ENCODE results near the gene EHD3.
A peak's percentile ranks its signal among the peaks of the same experiment; 100 is the strongest.

Gene EHD3

GRCh38 chr2:31234683-31235503, 941 bp downstream of the EHD3 start:
- TF ChIP-seq CTCF (IDR thresholded peaks at IDR 0.05; ENCODE audit: unreplicated experiment in 3 of 3), result no peak
- H3K36me3 Mint-ChIP-seq (ENCODE audit: low read depth), result peaks cover 4% of the 10 kb centered on the region
- peak overlapping the region; percentile 83 to 88 (median 84) for H3K4me3 Mint-ChIP-seq

GRCh38 chr2:31235504-31235902, 1.6 kb downstream of the EHD3 start:
- Mint-ChIP-seq H3K36me3 (ENCODE audit: low read depth) (peaks cover 4% of the 10 kb centered on the region), H3K4me3 (peak overlapping the region; percentile 83 to 88 (median 84)), H3K4me1 (peaks cover 28% of the 10 kb centered on the region), H3K27ac (peak overlapping the region in 1 of 3 experiments; percentile 32), H3K27me3 (ENCODE audit: low read depth) (peaks cover 17% of the 10 kb centered on the region), H3K9me3 (no peaks in the 10 kb centered on the region)
- no peak for TF ChIP-seq CTCF (IDR thresholded peaks at IDR 0.05; ENCODE audit: unreplicated experiment in 3 of 3)

More at GRCh38 chr2:31234683-31235503, 941 bp downstream of the EHD3 start:
- Mint-ChIP-seq H3K9me3 (no peaks in the 10 kb centered on the region), H3K27ac (peak overlapping the region in 1 of 3 experiments; percentile 32), H3K4me1 (peaks cover 22% of the 10 kb centered on the region), H3K27me3 (ENCODE audit: low read depth) (peaks cover 21% of the 10 kb centered on the region)

- H3K27me3 Mint-ChIP-seq (ENCODE audit: low read depth), result peaks cover 14% of the 10 kb centered on the region
- no peak overlapping the region for H3K27ac Mint-ChIP-seq
- H3K4me3 Mint-ChIP-seq, result peak overlapping the region in 2 of 3 experiments; percentile 43 to 46
- H3K9me3 Mint-ChIP-seq, result no peaks in the 10 kb centered on the region
- H3K4me1 Mint-ChIP-seq, result peaks cover 39% of the 10 kb centered on the region
- TF ChIP-seq CTCF (IDR thresholded peaks at IDR 0.05; ENCODE audit: unreplicated experiment in 3 of 3), result no peak
- peaks cover 4% of the 10 kb centered on the region for H3K36me3 Mint-ChIP-seq (ENCODE audit: low read depth)
Observed at GRCh38 chr2:31236433-31237205, 2.7 kb downstream of the EHD3 start.

- H3K9me3 Mint-ChIP-seq, result no peaks in the 10 kb centered on the region
- no peak overlapping the region for H3K27ac Mint-ChIP-seq
- H3K27me3 Mint-ChIP-seq (ENCODE audit: low read depth), result peaks cover 14% of the 10 kb centered on the region
- peaks cover 4% of the 10 kb centered on the region for H3K36me3 Mint-ChIP-seq (ENCODE audit: low read depth)
- H3K4me1 Mint-ChIP-seq, result peaks cover 43% of the 10 kb centered on the region
- no peak overlapping the region for H3K4me3 Mint-ChIP-seq
- no peak for TF ChIP-seq CTCF (IDR thresholded peaks at IDR 0.05; ENCODE audit: unreplicated experiment in 3 of 3)
Observed at GRCh38 chr2:31237348-31238017, 3.5 kb downstream of the EHD3 start.

GRCh38 chr2:31238126-31238905, 4.4 kb downstream of the EHD3 start:
- Mint-ChIP-seq H3K4me1 (peaks cover 43% of the 10 kb centered on the region), H3K9me3 (no peaks in the 10 kb centered on the region), H3K27me3 (ENCODE audit: low read depth) (peaks cover 13% of the 10 kb centered on the region), H3K4me3 (peak overlapping the region in 2 of 3 experiments; percentile 64 to 71), H3K27ac (peak overlapping the region in 2 of 3 experiments; percentile 34 to 65), H3K36me3 (ENCODE audit: low read depth) (peaks cover 4% of the 10 kb centered on the region)
- no peak for TF ChIP-seq CTCF (IDR thresholded peaks at IDR 0.05; ENCODE audit: unreplicated experiment in 3 of 3)
